Endometrium (tissue), 2 donors: Measurements from ENCODE around the gene CFAP77.
"Not testable (repeated sequence)": the region's sequence is repeated elsewhere in the genome, so short reads cannot be mapped to it uniquely, and the experiment has no call there.

ENCODE experiments used
- FAIRE-seq: peaks from 2 replicates; lab custom pipeline; 2012; peaks lifted over from hg19 to GRCh38; lab: Jason Lieb, UNC
- donor health status: control.
- donor health status: control.

Gene CFAP77

GRCh38 chr9:132547976-132548730 lies 138.1 kb downstream of the CFAP77 start:
- no peak for FAIRE-seq

DNA sequence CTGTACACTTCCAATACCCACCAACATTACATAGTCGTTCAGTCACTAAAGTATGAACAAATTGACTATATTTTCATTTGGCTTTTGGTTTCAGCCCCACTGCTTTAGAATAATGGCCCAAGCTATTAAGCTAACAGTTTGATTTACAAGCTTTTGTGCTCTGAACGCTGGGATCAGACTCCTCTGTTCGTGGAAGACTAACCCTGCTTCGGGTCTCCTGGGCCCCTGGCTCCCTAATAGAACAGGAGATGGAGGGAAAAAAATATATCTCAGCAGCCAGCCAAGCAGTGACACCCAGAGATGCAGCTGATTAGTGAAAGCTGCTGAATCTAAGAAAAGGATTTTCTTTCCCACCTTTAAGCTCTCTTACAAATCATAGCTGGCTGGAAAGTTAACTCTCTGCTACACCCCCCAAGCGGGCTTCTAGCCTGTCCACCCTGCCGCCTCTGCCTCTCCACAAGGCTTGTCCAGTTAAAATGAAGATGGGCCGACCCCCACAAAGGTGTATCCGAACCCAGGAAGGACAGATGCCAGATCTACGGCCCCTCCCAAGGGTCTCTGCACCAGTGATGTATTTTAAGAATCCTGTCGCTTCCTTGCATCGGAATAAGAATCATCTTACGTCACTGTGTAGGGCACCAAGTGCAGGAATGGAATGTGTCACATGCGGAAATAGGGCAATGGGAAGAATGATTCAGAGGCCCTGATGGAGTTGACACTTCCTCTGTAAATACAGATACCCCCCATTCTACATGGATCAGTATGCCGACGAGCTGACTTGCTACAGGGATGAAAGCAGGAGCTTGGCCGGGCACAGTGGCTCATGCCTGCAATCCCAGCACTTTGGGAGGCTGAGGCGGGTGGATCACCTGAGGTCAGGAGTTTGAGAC lies 139.0 kb downstream of the CFAP77 start:
- FAIRE-seq = no peak

DNA sequence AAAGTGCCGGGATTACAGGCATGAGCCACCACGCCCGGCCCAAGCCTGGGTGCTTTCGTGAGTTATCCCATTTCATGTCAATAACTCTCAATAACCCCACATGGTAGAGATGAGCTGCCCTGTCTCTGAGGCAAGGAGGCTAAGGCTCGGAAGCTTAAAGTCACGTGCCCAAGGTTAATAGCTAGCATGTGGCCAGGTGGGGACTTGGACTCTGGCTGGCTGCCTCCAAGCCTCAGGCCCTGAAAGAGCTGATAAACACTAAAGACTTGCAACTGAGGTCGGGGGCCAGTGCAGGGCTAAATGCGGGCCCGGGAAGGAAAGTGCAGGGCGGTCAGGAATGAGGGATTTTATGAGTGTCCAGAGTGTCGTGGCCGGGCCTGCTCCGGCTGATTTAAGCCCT lies 141.5 kb downstream of the CFAP77 start:
- FAIRE-seq = no peak

DNA sequence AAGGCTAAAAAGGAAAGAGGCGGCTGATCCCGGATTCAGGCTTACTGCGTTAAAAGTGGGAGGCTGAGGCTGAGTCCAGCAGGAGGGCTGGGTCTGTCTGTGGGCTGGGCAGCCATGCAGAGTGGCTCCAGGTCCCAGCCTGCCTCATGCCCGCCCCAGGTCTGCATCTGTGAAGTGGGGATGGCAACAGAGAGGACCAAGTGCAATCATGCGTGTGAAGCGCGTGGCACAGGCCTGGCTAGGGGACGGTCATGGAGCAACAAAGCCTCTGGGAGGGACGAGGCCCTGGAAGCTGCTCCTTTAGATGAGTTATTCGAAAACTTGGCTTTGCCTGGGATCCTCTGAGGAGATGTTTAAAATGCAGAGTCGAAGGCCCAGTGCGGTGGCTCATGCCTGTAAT lies 142.0 kb downstream of the CFAP77 start:
- no peak for FAIRE-seq

GRCh38 chr9:132554755-132555154 lies 144.7 kb downstream of the CFAP77 start:
- no peak for FAIRE-seq

GRCh38 chr9:132555528-132555927 lies 145.5 kb downstream of the CFAP77 start:
- FAIRE-seq = no peak

DNA sequence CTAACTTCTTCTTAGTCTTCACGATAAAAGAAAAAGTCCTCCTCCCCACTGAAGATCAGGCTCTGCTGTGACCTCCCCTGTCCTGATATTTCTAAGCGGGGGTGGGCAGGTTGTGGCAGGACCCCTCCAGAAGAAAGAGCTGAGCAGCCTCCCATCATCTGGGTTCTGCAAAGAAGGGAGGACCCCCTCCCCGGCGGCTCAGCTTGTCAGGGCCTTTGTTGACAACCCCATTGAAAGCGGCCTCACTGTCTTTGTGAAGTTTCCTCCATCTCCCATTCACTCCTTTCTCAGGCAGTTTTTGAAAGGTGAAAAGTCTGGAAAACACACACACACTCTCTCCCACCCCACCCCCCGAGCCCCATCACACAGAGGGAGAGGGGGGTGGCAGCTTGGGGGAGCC lies 146.2 kb downstream of the CFAP77 start:
- no peak for FAIRE-seq

GRCh38 chr9:132556714-132557113 lies 146.7 kb downstream of the CFAP77 start:
- no peak for FAIRE-seq

- no peak for FAIRE-seq
Observed at GRCh38 chr9:132557159-132557558, 147.1 kb downstream of the CFAP77 start.

GRCh38 chr9:132559711-132560110 lies 149.7 kb downstream of the CFAP77 start:
- FAIRE-seq = no peak

DNA sequence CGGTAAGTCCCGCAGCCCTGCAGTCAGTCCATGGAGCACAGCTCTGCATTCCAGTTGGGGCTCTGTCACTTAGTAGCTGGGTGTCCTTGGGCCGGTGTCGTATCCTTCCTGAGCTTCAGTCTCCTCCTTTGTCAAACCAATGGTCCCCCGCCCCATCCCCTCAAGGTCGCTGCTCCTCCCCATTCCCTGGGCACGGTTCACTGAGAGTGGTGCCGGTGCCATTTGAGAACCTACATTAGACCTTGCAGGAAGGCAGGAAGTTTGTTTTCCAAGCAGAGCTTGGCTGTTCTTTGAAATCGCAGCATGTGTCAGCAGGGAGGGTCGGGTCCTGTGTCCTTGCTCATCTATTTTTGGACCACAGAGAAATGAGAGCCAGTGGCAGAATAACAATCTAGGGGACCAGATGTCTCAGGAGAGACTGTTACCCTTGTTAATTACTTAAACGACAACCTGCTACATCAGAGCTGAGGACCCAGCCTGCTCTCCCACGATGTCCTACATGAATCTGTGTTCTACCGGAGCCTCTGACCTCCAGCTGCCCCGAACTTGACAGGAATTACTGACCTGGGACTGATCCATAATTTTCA lies 150.7 kb downstream of the CFAP77 start:
- no peak for FAIRE-seq

GRCh38 chr9:132562306-132562573 lies 152.2 kb downstream of the CFAP77 start:
- FAIRE-seq = no peak

GRCh38 chr9:132564526-132564925 lies 154.5 kb downstream of the CFAP77 start:
- no peak for FAIRE-seq

- not testable (repeated sequence) for FAIRE-seq
Observed at GRCh38 chr9:132568787-132569186, 158.8 kb downstream of the CFAP77 start.

- FAIRE-seq = no peak
Observed at GRCh38 chr9:132571806-132572600, 162.0 kb downstream of the CFAP77 start.

- no peak for FAIRE-seq
Observed at GRCh38 chr9:132572921-132573320, 162.9 kb downstream of the CFAP77 start.

GRCh38 chr9:132575005-132575609 lies 165.1 kb downstream of the CFAP77 start:
- no peak for FAIRE-seq

GRCh38 chr9:132575811-132576210 lies 165.8 kb downstream of the CFAP77 start:
- no peak for FAIRE-seq

GRCh38 chr9:132577119-132577518 lies 167.1 kb downstream of the CFAP77 start:
- FAIRE-seq = no peak

DNA sequence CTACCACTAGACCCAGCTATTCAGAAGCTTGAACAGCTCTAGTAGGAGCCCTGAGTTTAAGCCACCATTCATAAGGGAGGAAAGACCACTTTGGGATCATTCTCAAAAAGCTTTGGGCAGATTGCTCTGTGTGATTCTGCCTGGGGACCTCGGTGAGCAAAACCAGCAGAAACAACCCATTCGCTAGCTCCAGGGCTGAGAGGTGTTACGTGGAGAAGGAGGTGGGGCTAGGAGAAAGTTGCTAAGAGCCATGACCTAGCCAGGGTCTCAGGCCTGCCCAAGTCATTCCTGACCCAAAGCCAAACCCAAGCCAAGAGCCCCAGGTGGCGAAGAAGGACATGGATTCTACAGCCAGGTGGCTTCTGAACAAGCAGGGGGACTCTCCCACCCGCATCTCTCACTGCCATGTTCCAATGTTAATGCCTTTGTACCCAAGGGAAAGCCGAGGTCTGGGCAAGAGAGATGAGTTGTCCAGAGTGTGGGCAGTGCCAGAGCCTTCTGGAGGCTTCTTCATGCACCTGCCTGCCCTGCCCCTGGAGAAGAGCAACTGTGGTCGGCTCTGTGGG lies 168.4 kb downstream of the CFAP77 start:
- FAIRE-seq = no peak

DNA sequence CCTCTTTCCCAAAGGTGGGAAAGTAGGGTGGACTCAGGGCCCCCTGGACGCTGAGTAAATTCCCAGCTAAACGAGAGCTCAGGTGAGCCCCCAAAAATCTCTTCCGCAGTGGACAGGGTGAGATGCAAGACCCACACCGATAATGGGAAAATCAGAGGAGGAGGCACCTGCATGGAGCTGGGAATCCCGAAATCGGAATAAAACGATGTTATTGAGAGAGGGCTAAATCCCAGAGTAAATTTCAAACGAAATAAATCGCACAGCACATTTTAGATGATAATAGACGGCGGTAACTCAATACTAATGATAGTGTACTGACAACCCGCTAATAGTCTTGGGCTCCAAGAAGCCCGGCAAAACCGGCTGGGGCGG lies 169.4 kb downstream of the CFAP77 start:
- no peak for FAIRE-seq
